Skeletal muscle tissue (tissue), 4 donors: ENCODE results near the gene BCL11B. TPM values are rescaled to one million over a fixed set of nuclear protein-coding genes. Genes with fewer than 3 reads are reported as not detected.

Experiments used
- H3K27ac ChIP-seq: one replicate; pipeline ENCODE4 v1.7.0; 2013; ENCODE audit warnings: mild to moderate bottlenecking, low read depth, low read length, inconsistent platforms
- H3K27me3 ChIP-seq, 3 donors: one replicate each; pipeline ENCODE4 v1.7.0; 2013; ENCODE audit warnings: low read length in 3 of 3; ENCODE audit not compliant: control insufficient read depth in 3 of 3, insufficient read depth in 3 of 3
- H3K36me3 ChIP-seq, 3 donors: one replicate each; pipeline ENCODE4 v1.7.0; 2013; ENCODE audit warnings: low read length in 3 of 3; ENCODE audit not compliant: control insufficient read depth in 3 of 3, insufficient read depth in 3 of 3
- H3K4me1 ChIP-seq, 3 donors: one replicate each; pipeline ENCODE4 v1.7.0; 2013; ENCODE audit warnings: low read length in 3 of 3, mild to moderate bottlenecking in 3 of 3; ENCODE audit not compliant: control insufficient read depth in 3 of 3, insufficient read depth in 3 of 3
- H3K4me3 ChIP-seq, 3 donors: one replicate each; pipeline ENCODE4 v1.7.0; 2013; ENCODE audit warnings: low read length in 3 of 3
- H3K9ac ChIP-seq, 3 donors: one replicate each; pipeline ENCODE4 v1.7.0; 2013; ENCODE audit warnings: low read length in 3 of 3, mild to moderate bottlenecking in 3 of 3, moderate library complexity in 2 of 3, low read depth in 1 of 3
- H3K9me3 ChIP-seq, 3 donors: one replicate each; pipeline ENCODE4 v1.7.0; 2013; ENCODE audit warnings: low read length in 3 of 3; ENCODE audit not compliant: control insufficient read depth in 3 of 3
- total RNA-seq: library from RNA; depleted of rRNA; stranded (reverse); fragments of >200 nt; gene quantifications from one replicate; pipeline ENCODE4 v1.2.3, GENCODE V29; 2014
- donor health status: Osteomylitis.

BCL11B gene
- total RNA-seq, 1 donor from 2014 or later = 1.0 TPM

- Histone ChIP-seq H3K4me3 (no peak overlapping the region), H3K27ac (no peak overlapping the region), H3K4me1 (no peaks in the 10 kb centered on the region), H3K27me3 (peaks cover 10 to 17% (median 13%) of the 10 kb centered on the region in 3 donors), H3K36me3 (no peaks in the 10 kb centered on the region), H3K9me3 (peaks cover 0 to 2% (median 0%) of the 10 kb centered on the region in 3 donors), H3K9ac (no peak overlapping the region)
These were observed 43.2 kb upstream of the BCL11B start for GRCh38 chr14:99315197-99315596.

- Histone ChIP-seq H3K9me3 (peaks cover 0 to 2% (median 0%) of the 10 kb centered on the region in 3 donors), H3K9ac (no peak overlapping the region), H3K27ac (no peak overlapping the region), H3K4me3 (no peak overlapping the region), H3K4me1 (no peaks in the 10 kb centered on the region), H3K27me3 (peaks cover 7 to 17% (median 13%) of the 10 kb centered on the region in 3 donors), H3K36me3 (no peaks in the 10 kb centered on the region)
These were observed 42.6 kb upstream of the BCL11B start for GRCh38 chr14:99314623-99315022.

GRCh38 chr14:99313234-99313633 lies 41.2 kb upstream of the BCL11B start:
- H3K36me3 ChIP-seq = no peaks in the 10 kb centered on the region
- H3K4me3 ChIP-seq = no peak overlapping the region
- peaks cover 0 to 2% (median 0%) of the 10 kb centered on the region in 3 donors for H3K9me3 ChIP-seq
- no peak overlapping the region for H3K27ac ChIP-seq
- H3K4me1 ChIP-seq = no peaks in the 10 kb centered on the region
- peaks cover 7 to 13% (median 12%) of the 10 kb centered on the region in 3 donors for H3K27me3 ChIP-seq
- no peak overlapping the region for H3K9ac ChIP-seq

- Histone ChIP-seq H3K4me1 (no peaks in the 10 kb centered on the region), H3K27ac (no peak overlapping the region), H3K9me3 (peaks cover 0 to 2% (median 0%) of the 10 kb centered on the region in 3 donors), H3K27me3 (peaks cover 1 to 7% (median 5%) of the 10 kb centered on the region in 3 donors), H3K9ac (no peak overlapping the region), H3K36me3 (no peaks in the 10 kb centered on the region), H3K4me3 (no peak overlapping the region)
These were observed 40.1 kb upstream of the BCL11B start for GRCh38 chr14:99312106-99312505.

GRCh38 chr14:99309220-99309766 lies 37.3 kb upstream of the BCL11B start:
- H3K4me1 ChIP-seq = no peaks in the 10 kb centered on the region
- H3K4me3 ChIP-seq = no peak overlapping the region
- H3K27me3 ChIP-seq = no peaks in the 10 kb centered on the region
- no peaks in the 10 kb centered on the region for H3K36me3 ChIP-seq
- H3K27ac ChIP-seq = no peak overlapping the region
- no peak overlapping the region for H3K9ac ChIP-seq
- peaks cover 0 to 2% (median 0%) of the 10 kb centered on the region in 3 donors for H3K9me3 ChIP-seq

- Histone ChIP-seq H3K4me3 (no peak overlapping the region), H3K9me3 (no peaks in the 10 kb centered on the region), H3K36me3 (no peaks in the 10 kb centered on the region), H3K27me3 (no peaks in the 10 kb centered on the region), H3K9ac (no peak overlapping the region), H3K27ac (no peak overlapping the region), H3K4me1 (no peaks in the 10 kb centered on the region)
These were observed 32.2 kb upstream of the BCL11B start for GRCh38 chr14:99304208-99304607.

- Histone ChIP-seq H3K4me3 (no peak overlapping the region), H3K4me1 (no peaks in the 10 kb centered on the region), H3K9me3 (peaks cover 0 to 6% (median 0%) of the 10 kb centered on the region in 3 donors), H3K27me3 (no peaks in the 10 kb centered on the region), H3K27ac (no peak overlapping the region), H3K9ac (no peak overlapping the region), H3K36me3 (no peaks in the 10 kb centered on the region)
These were observed 28.2 kb upstream of the BCL11B start for GRCh38 chr14:99300190-99300589.

GRCh38 chr14:99296517-99296916 lies 24.5 kb upstream of the BCL11B start:
- Histone ChIP-seq H3K4me3 (no peak overlapping the region), H3K27me3 (no peaks in the 10 kb centered on the region), H3K9me3 (peaks cover 0 to 6% (median 0%) of the 10 kb centered on the region in 3 donors), H3K36me3 (no peaks in the 10 kb centered on the region), H3K27ac (no peak overlapping the region), H3K9ac (no peak overlapping the region), H3K4me1 (no peaks in the 10 kb centered on the region)

- H3K27ac ChIP-seq = no peak overlapping the region
- H3K36me3 ChIP-seq = no peaks in the 10 kb centered on the region
- no peak overlapping the region for H3K9ac ChIP-seq
- peaks cover 6 to 18% (median 12%) of the 10 kb centered on the region in 3 donors for H3K27me3 ChIP-seq
- H3K4me1 ChIP-seq = no peaks in the 10 kb centered on the region
- H3K4me3 ChIP-seq = no peak overlapping the region
- no peaks in the 10 kb centered on the region for H3K9me3 ChIP-seq
These were observed 17.6 kb upstream of the BCL11B start for GRCh38 chr14:99289394-99290189.

- Histone ChIP-seq H3K27ac (no peak overlapping the region), H3K9me3 (no peaks in the 10 kb centered on the region), H3K4me3 (no peak overlapping the region), H3K9ac (no peak overlapping the region), H3K27me3 (peaks cover 10 to 19% (median 17%) of the 10 kb centered on the region in 3 donors), H3K4me1 (no peaks in the 10 kb centered on the region), H3K36me3 (no peaks in the 10 kb centered on the region)
These were observed 17.0 kb upstream of the BCL11B start for GRCh38 chr14:99288948-99289347.
